Activated CD4-positive, CD25-positive, alpha-beta regulatory T cell treated with anti-CD3 and anti-CD28 coated beads, Interleukin-2, amount 50 U/mL, for 16 hours (primary cell): ENCODE results near the gene C1orf105.
"Not testable (repeated sequence)": the region's sequence is repeated elsewhere in the genome, so short reads cannot be mapped to it uniquely, and the experiment has no call there.

Experiments
- DNase-seq: peaks from one replicate; pipeline ENCODE4 v3.0.0-alpha.2; 2020; ENCODE audit warnings: low read depth, low spot score

The C1orf105 gene

GRCh38 chr1:172427191-172427590 lies 6.7 kb downstream of the C1orf105 start:
- DNase-seq, result no peak

GRCh38 chr1:172429331-172430127 lies 9.0 kb downstream of the C1orf105 start:
- DNase-seq, result no peak

GRCh38 chr1:172430128-172430454 lies 9.6 kb downstream of the C1orf105 start:
- DNase-seq, result no peak

GRCh38 chr1:172431204-172431603 lies 10.7 kb downstream of the C1orf105 start:
- DNase-seq, result no peak

GRCh38 chr1:172431721-172432192 lies 11.3 kb downstream of the C1orf105 start:
- DNase-seq, result no peak

GRCh38 chr1:172437183-172437582 lies 16.7 kb downstream of the C1orf105 start:
- not testable (repeated sequence) for DNase-seq

GRCh38 chr1:172442404-172442803 lies 21.9 kb downstream of the C1orf105 start:
- DNase-seq, result no peak

GRCh38 chr1:172442843-172443565 lies 22.5 kb downstream of the C1orf105 start:
- no peak for DNase-seq

- DNase-seq, result peak; percentile 78
Observed at GRCh38 chr1:172443666-172444453, 23.4 kb downstream of the C1orf105 start, which contains the start of gene PIGC. PIGC (minus strand) TSS chr1:172444069; CDS start chr1:172442622, 1,447 bp downstream.

- no peak for DNase-seq
Observed at GRCh38 chr1:172446547-172446946, 26.1 kb downstream of the C1orf105 start.

GRCh38 chr1:172447641-172448040 lies 27.2 kb downstream of the C1orf105 start:
- no peak for DNase-seq

GRCh38 chr1:172448995-172449584 lies 28.6 kb downstream of the C1orf105 start:
- no peak for DNase-seq

- DNase-seq, result no peak
Observed at GRCh38 chr1:172449585-172450523, 29.4 kb downstream of the C1orf105 start.

- DNase-seq, result no peak
Observed at GRCh38 chr1:172450524-172450885, 30.0 kb downstream of the C1orf105 start.

- DNase-seq, result no peak
Observed at GRCh38 chr1:172451002-172451443, 30.5 kb downstream of the C1orf105 start.

- DNase-seq, result no peak
Observed at GRCh38 chr1:172452536-172453152, 32.2 kb downstream of the C1orf105 start.

- DNase-seq, result no peak
Observed at GRCh38 chr1:172453153-172453545, 32.7 kb downstream of the C1orf105 start.

GRCh38 chr1:172453607-172454006 lies 33.1 kb downstream of the C1orf105 start:
- DNase-seq, result no peak

- no peak for DNase-seq
Observed at GRCh38 chr1:172455451-172455850, 35.0 kb downstream of the C1orf105 start.

- no peak for DNase-seq
Observed at GRCh38 chr1:172456344-172456769, 35.9 kb downstream of the C1orf105 start.
